Measurements from ENCODE around the gene ADAMTS19.
A peak's percentile ranks its signal among the peaks of the same experiment; 100 is the strongest.

Gene ADAMTS19

DNA sequence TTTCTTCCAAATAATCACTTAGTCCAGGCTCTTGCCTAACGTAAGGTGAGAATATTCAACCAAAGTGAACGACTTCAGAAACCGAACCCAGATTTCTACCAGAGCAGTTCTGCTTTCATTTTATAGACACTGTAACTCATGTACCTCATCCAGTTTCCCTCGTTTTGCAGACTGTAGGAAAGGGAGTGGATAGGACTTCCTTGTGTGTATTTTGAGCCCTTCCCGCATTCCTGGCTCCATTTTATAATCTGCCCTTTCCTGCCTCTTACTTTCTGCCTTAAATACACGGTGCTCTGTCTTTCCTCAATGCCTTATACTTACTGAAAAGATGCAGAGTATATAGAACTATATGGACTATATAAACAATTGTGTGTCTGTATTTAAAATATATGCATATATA, 308.6 kb downstream of the ADAMTS19 start:
- DNase-seq: no peak

- DNase-seq: no peak
Measured at GRCh38 chr5:129770024-129770820, 310.1 kb downstream of the ADAMTS19 start.

- DNase-seq: peak; percentile 50
Measured at GRCh38 chr5:129771058-129771838, 311.1 kb downstream of the ADAMTS19 start.

- DNase-seq: no peak
Measured at GRCh38 chr5:129773376-129773775, 313.3 kb downstream of the ADAMTS19 start.

- no peak for DNase-seq
Measured at GRCh38 chr5:129781594-129781993, 321.5 kb downstream of the ADAMTS19 start.
